Astrocyte of the cerebellum (primary cell): ENCODE data around the gene DPH5.
A peak's percentile ranks its signal among the peaks of the same experiment; 100 is the strongest.

Experiments used
- DNase-seq: peaks from one replicate; pipeline ENCODE4 v3.0.0-alpha.2; 2011; ENCODE audit warnings: low read depth
- H3K4me3 ChIP-seq: 2 replicates; pipeline ENCODE4 v1.5.1; 2011; ENCODE audit warnings: mild to moderate bottlenecking, low read depth, low read length, moderate library complexity
- CTCF ChIP-seq: IDR thresholded peaks from 2 replicates; pipeline ENCODE4 v1.5.1; 2012; ENCODE audit warnings: low read length, low read depth, moderate library complexity, mild to moderate bottlenecking; ENCODE audit errors: missing control alignments
- in situ Hi-C: cut with HindIII; loops from 2 replicates; pipeline ENCODE4 v1.10.0; 2017; ENCODE audit warnings: low sequenced_read_pairs

DPH5 gene

DNA sequence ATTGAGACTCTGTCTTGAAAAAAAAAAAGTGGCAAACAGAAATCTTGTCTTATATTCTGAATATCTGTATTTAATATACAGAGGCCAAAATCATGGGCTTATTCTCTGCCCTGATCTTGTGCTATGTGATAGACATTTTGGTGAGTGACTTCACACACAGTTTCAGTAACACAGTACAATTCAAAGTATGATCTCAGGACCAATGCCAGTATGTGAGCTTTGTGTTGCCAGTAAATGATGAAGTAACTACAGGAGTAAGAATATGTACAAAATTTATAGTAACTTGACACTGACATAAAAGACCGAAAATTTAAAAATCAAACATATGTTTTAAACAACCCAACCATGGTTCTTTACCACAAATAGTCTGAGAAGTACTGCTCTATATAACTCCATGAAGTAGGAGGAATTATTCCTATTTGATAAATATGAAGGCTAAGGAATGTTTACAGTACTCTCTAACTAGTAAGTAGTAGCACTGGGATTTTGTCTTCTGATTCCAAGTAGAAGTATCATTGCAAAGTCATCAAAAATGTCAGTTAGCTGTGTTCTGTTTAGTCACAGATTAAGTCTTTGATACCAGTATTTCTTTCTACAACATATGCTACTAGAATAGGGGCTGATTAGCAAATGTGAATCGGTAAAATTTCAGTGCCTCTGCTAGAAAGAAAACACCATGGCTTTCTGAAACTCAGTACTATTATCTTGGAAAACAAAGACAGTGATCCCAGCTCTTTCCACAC, 25.3 kb downstream of the DPH5 start:
- in situ Hi-C loops = no loop called here
- no peak for DNase-seq
- TF ChIP-seq CTCF = no peak
- no peak overlapping the region for H3K4me3 ChIP-seq

GRCh38 chr1:100998426-100998825, 27.2 kb downstream of the DPH5 start:
- DNase-seq = no peak
- in situ Hi-C loops = no loop called here
- no peak overlapping the region for H3K4me3 ChIP-seq
- no peak for TF ChIP-seq CTCF

DNA sequence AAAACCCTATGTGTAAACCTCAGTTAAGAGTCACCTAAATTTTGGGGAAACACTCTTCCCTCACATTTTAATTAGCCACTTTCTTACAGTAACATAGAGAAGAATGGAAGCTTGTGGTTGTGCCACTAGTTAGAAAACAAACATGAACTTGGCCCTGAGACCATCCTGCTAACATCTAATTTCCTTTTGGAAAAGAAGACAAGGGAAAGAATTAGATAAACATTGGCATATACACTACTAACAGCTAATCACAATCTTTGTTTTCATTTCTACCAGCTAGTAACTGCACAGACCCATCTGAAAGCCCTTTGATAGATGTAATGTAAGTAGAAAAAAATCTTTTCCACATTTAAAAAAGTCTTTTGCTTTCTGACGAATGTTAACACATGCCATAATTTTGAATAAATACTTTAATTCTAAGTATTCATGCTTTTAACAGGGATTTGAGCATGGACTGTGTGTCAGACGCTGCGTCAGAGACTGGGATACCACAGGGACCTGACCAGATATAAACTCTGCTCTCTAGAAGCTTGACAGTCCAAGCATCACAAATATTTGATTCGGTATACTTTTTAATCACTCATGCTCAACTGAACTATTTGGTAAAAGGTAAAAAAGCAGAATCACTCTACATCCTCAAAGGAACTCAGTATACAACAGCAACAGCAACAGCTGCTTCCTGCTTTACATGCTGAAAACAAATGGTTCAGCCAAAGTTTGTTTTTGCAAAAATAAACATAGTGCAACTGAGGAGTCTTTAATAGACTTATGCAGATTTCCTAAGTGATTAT, 30.2 kb downstream of the DPH5 start:
- in situ Hi-C loops = no loop called here
- no peak overlapping the region for H3K4me3 ChIP-seq
- no peak for DNase-seq
- no peak for TF ChIP-seq CTCF

- in situ Hi-C loops = no loop called here
- no peak overlapping the region for H3K4me3 ChIP-seq
- DNase-seq = peak; percentile 71
- no peak for TF ChIP-seq CTCF
Measured at GRCh38 chr1:100989306-100990077, 36.1 kb downstream of the DPH5 start.

DNA sequence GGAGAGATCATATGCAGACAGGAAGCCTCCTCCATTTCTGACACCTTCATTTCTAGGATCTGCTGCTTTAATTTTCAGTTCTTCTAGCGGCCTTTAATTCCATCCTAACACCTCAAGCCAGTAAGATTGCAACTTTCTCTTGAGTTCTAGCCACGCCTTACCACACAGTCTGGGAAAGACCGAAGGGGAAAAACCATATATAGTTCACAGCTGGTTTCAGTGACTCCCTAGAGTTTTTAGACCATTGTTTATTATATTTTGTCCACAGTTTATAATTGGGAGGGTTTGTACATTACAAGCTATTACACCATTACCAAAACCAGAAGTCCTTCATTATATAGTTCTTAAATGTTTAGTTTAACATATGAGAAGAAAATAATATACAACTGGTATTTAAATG, 37.5 kb downstream of the DPH5 start:
- TF ChIP-seq CTCF = no peak
- no peak for DNase-seq
- H3K4me3 ChIP-seq = no peak overlapping the region
- in situ Hi-C loops = no loop called here

DNA sequence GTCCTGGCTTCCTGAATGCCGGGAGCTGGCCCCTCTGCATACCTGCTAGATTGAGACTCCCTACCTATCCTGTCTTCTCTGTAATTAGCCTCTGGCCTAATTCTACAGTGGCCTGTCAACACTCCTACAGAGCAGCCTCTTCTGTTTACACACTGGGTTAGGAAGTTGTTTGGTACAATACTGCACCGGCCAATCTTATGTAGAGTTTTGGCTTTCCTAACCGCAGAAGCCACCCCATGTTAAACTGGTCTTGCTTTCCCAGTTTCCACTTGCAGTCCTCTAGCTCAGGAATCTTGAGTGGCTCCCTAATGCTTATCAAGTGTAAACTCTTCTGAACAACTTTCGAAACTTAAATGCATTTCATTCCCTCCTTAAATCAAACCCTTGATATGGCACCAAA, 42.8 kb downstream of the DPH5 start:
- TF ChIP-seq CTCF = no peak
- no peak overlapping the region for H3K4me3 ChIP-seq
- no peak for DNase-seq
- in situ Hi-C loops = no loop called here
